C4-2B (cell line): ENCODE data around the gene PCDHB9.
"Not testable (repeated sequence)": the region's sequence is repeated elsewhere in the genome, so short reads cannot be mapped to it uniquely, and the experiment has no call there.

Source experiments
- CTCF ChIP-seq: fragments of 450-650 bp; conservative IDR thresholded peaks from 2 replicates; pipeline ENCODE4 v1.5.1; 2017; ENCODE audit warnings: mild to moderate bottlenecking
- ZFX ChIP-seq: fragments of 450-650 bp; IDR thresholded peaks from 2 replicates; pipeline ENCODE4 v1.6.1; 2017

- TF ChIP-seq CTCF, ZFX: not testable (repeated sequence)
Observed at GRCh38 chr5:141225421-141225820, 38.5 kb downstream of the PCDHB9 start.
